ENCODE measurements around the gene CDC42BPB.

CDC42BPB gene

DNA sequence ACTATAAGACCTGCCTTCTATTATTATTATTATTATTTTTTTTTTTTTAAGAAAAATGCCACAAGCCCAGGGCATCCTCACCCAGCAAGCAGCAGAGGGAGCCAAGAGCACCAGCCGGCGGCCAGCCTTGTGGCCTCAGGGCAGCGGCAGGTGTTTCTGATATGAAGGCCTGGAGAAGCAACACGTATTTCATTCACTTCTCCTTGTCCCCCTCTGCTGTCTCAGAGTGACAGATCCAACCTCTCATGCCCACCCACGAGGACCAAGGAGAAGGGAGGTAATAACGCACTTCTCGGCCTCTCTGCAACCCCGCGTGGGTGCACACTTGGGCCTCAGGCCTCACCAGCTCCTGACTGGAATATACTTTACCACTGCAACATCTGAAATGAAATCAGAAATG is 25.4 kb downstream of the CDC42BPB start:
- no peak for DNase-seq (ENCODE audit: low read depth)
- no peak for TF ChIP-seq CTCF (IDR thresholded peaks at IDR 0.05; ENCODE audit: low read depth, low read length)
- TF ChIP-seq MAX (IDR thresholded peaks at IDR 0.05; ENCODE audit: low read depth, low read length), result no peak
- no peak for TF ChIP-seq POLR2A (IDR thresholded peaks at IDR 0.05; ENCODE audit: extremely low read depth, insufficient read length)
- no peak for TF ChIP-seq MYC (IDR thresholded peaks at IDR 0.05; ENCODE audit: low read depth, low read length)
- no peak overlapping the region for H3K4me3 ChIP-seq (ENCODE audit: low read depth, low read length)

DNA sequence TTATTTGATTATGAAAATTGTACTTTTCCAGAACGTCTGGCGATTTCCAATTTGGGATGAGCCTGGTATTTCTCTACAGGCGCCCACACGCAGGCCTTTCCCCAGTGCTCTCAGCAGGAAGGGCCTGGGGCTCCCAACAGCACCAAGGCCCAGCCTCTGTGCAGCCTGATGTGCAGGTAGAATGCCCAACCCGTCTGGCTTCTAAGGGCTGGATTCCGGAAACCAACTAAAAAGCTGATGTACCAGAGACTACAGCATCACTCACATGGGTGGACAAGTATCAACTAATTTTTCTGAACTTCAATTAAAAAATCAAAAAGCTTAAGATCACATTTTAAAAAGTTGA is 25.8 kb downstream of the CDC42BPB start:
- no peak overlapping the region for H3K4me3 ChIP-seq (ENCODE audit: low read depth, low read length)
- no peak for DNase-seq (ENCODE audit: low read depth)
- no peak for TF ChIP-seq POLR2A (IDR thresholded peaks at IDR 0.05; ENCODE audit: extremely low read depth, insufficient read length)

DNA sequence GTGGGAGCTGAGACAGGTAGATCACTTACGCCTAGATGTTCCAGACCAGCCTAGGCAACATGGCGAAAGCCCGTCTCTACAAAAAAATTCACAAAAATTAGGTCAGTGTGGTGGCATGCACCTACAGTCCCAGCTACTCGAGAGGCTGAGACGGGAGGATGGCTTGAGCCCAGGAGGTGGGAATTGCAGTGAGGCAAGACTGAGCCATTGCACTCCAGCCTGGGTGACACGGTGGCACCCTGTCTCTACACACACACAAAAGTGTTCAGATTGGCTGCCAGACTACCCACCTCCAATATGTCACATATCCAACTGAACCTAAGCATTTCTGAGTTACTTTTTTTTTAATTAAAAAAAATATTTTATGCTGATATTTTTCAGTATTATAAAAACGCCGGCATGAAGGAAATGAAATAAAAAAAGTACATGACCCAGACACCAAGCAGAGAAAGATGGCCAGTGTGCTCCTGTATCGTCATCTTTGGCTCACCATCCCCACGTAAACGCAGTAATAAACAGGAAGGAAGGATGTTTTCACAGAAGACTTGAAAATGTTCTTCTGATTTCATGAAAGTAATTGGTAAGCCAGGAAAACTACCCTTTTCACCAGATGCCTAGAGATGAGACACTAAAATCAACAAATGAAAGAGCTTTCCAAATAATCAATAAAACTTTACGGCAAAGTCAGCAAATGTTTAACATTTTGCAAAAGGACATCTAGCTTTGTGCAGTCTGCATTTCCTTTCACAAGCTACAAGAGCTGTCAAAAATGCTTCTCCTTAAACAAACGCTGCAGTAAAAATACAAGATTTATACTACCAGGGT is 26.4 kb downstream of the CDC42BPB start:
- H3K4me3 ChIP-seq (ENCODE audit: low read depth, low read length), result no peak overlapping the region
- TF ChIP-seq CTCF (IDR thresholded peaks at IDR 0.05; ENCODE audit: low read depth, low read length), result no peak
- no peak for TF ChIP-seq MAX (IDR thresholded peaks at IDR 0.05; ENCODE audit: low read depth, low read length)
- no peak for TF ChIP-seq MYC (IDR thresholded peaks at IDR 0.05; ENCODE audit: low read depth, low read length)
- TF ChIP-seq POLR2A (IDR thresholded peaks at IDR 0.05; ENCODE audit: extremely low read depth, insufficient read length), result no peak
- DNase-seq (ENCODE audit: low read depth), result no peak

DNA sequence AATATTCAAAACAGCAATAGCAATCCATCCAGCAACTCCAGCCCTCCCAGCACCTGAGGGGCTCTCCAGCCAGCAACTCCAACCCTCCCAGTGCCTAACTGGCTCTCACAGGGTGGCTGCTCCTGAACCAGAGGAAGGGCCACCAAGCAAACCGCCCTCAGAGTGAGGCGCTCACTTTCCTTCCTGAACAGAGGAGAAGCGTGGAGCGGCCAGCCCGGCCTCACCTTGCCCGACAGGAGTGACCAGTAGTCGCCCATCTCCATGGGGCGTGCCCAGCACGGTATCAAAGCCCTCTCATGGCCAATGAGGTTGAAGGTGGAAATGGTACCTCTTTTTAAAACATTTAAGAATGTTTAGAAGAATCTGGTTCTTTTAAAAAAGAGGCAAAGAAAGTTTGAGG is 27.4 kb downstream of the CDC42BPB start:
- no peak overlapping the region for H3K4me3 ChIP-seq (ENCODE audit: low read depth, low read length)
- TF ChIP-seq CTCF (IDR thresholded peaks at IDR 0.05; ENCODE audit: low read depth, low read length) (no peak), MAX (IDR thresholded peaks at IDR 0.05; ENCODE audit: low read depth, low read length) (no peak), MYC (IDR thresholded peaks at IDR 0.05; ENCODE audit: low read depth, low read length) (no peak), POLR2A (IDR thresholded peaks at IDR 0.05; ENCODE audit: extremely low read depth, insufficient read length) (no peak)
- DNase-seq (ENCODE audit: low read depth), result no peak

- no peak for DNase-seq (ENCODE audit: low read depth)
- TF ChIP-seq MAX (IDR thresholded peaks at IDR 0.05; ENCODE audit: low read depth, low read length) (no peak), CTCF (IDR thresholded peaks at IDR 0.05; ENCODE audit: low read depth, low read length) (no peak), POLR2A (IDR thresholded peaks at IDR 0.05; ENCODE audit: extremely low read depth, insufficient read length) (no peak), MYC (IDR thresholded peaks at IDR 0.05; ENCODE audit: low read depth, low read length) (no peak)
- H3K4me3 ChIP-seq (ENCODE audit: low read depth, low read length), result no peak overlapping the region
Measured at GRCh38 chr14:103028772-103029171, 28.6 kb downstream of the CDC42BPB start.

- H3K4me3 ChIP-seq (ENCODE audit: low read depth, low read length), result no peak overlapping the region
- no peak for TF ChIP-seq MYC (IDR thresholded peaks at IDR 0.05; ENCODE audit: low read depth, low read length)
- TF ChIP-seq POLR2A (IDR thresholded peaks at IDR 0.05; ENCODE audit: extremely low read depth, insufficient read length), result no peak
- TF ChIP-seq CTCF (IDR thresholded peaks at IDR 0.05; ENCODE audit: low read depth, low read length), result no peak
- TF ChIP-seq MAX (IDR thresholded peaks at IDR 0.05; ENCODE audit: low read depth, low read length), result no peak
- DNase-seq (ENCODE audit: low read depth), result no peak
Measured at GRCh38 chr14:103028161-103028767, 29.1 kb downstream of the CDC42BPB start.
